COLO668 (cell line): ENCODE results near the gene AHNAK2.
"Not testable (repeated sequence)": the region's sequence is repeated elsewhere in the genome, so short reads cannot be mapped to it uniquely, and the experiment has no call there.

ENCODE experiments used
- DNase-seq: peaks from one replicate; lab custom pipeline; 2025; ENCODE audit not compliant: unreplicated experiment; lab: John Stamatoyannopoulos, UW

The AHNAK2 gene

GRCh38 chr14:104928391-104929133 is 49.6 kb downstream of the AHNAK2 start:
- no peak for DNase-seq

GRCh38 chr14:104927901-104928300 is 50.3 kb downstream of the AHNAK2 start:
- DNase-seq = no peak

- no peak for DNase-seq
Observed at GRCh38 chr14:104927432-104927816, 50.8 kb downstream of the AHNAK2 start.

GRCh38 chr14:104926619-104927431 is 51.3 kb downstream of the AHNAK2 start:
- DNase-seq = no peak

- DNase-seq = no peak
Observed at GRCh38 chr14:104925855-104926609, 52.1 kb downstream of the AHNAK2 start.

- no peak for DNase-seq
Observed at GRCh38 chr14:104925214-104925854, 52.8 kb downstream of the AHNAK2 start.

GRCh38 chr14:104924421-104925213 is 53.6 kb downstream of the AHNAK2 start, which contains the start of gene PLD4:
Gene PLD4, plus strand, starts transcription at chr14:104924879. Its CDS starts 2,262 bp downstream, at chr14:104927141.
- DNase-seq = peak; percentile 31

- DNase-seq = no peak
Observed at GRCh38 chr14:104923640-104924420, 54.3 kb downstream of the AHNAK2 start.

- no peak for DNase-seq
Observed at GRCh38 chr14:104919993-104920315, 58.2 kb downstream of the AHNAK2 start.

- DNase-seq = not testable (repeated sequence)
Observed at GRCh38 chr14:104919152-104919992, 58.8 kb downstream of the AHNAK2 start.

GRCh38 chr14:104917993-104918392 is 60.2 kb downstream of the AHNAK2 start:
- DNase-seq = no peak

- DNase-seq = no peak
Observed at GRCh38 chr14:104917116-104917515, 61.1 kb downstream of the AHNAK2 start.

- no peak for DNase-seq
Observed at GRCh38 chr14:104913435-104913834, 64.7 kb downstream of the AHNAK2 start.

GRCh38 chr14:104912053-104912452 is 66.1 kb downstream of the AHNAK2 start:
- DNase-seq = no peak

- DNase-seq = no peak
Observed at GRCh38 chr14:104908303-104908702, 69.9 kb downstream of the AHNAK2 start.

- not testable (repeated sequence) for DNase-seq
Observed at GRCh38 chr14:104905579-104905933, 72.6 kb downstream of the AHNAK2 start.

GRCh38 chr14:104904650-104905578 is 73.3 kb downstream of the AHNAK2 start:
- not testable (repeated sequence) for DNase-seq

GRCh38 chr14:104903990-104904389 is 74.2 kb downstream of the AHNAK2 start:
- no peak for DNase-seq
